ENCODE results near the gene CTBP2. TPM values are rescaled to one million over a fixed set of nuclear protein-coding genes. Genes with fewer than 3 reads are reported as not detected.

CTBP2 gene
- total RNA-seq, 1 donor from 2014 or later = 127 TPM

DNA sequence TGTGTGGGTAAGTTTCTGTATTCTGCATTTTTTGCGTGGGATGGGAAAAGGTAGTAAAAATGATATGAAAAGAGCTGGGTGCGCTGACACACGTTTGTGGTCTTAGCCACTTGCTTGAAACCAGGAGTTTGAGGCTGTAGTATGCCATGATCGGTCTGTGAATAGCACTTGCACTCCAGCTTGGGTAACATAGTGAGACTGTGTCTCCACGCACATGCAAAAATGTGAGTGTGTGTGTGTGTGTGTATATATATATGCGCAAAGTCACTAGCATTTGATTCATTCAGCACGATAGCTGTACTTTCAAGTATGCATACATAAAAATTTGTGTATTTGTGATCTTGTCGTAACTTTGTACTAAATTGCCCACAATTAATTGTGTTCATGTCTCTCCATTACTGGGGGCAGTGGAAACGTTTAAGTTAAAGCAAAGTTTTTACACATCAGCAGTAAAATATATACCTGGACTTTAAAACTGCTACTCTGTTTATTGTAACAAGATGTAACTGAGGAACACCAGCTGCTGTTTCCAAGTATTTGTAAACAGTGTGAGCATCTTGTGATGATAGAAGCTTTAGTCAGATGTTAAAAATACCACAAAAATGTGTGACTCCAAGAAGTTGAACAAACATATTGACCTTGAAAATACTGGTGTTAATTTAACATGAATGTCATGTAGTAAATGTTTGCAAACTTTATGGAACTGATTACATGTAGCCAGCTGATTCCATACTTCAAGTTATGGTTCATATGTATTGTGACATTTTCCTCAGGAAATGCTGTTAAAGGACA, 216.9 kb downstream of the CTBP2 start:
- Mint-ChIP-seq H3K4me1 (peaks cover 11% of the 10 kb centered on the region), H3K27ac (ENCODE audit: unreplicated experiment) (no peak overlapping the region), H3K9me3 (no peaks in the 10 kb centered on the region), H3K4me3 (no peak overlapping the region), H3K36me3 (ENCODE audit: low read depth) (peaks cover 4% of the 10 kb centered on the region), H3K27me3 (ENCODE audit: low read depth) (no peaks in the 10 kb centered on the region)
- no peak for TF ChIP-seq CTCF (conservative IDR thresholded peaks at IDR 0.05)
- DNase-seq (ENCODE audit: low read depth, low spot score) = no peak

- H3K27me3 Mint-ChIP-seq (ENCODE audit: low read depth) = no peaks in the 10 kb centered on the region
- no peaks in the 10 kb centered on the region for H3K9me3 Mint-ChIP-seq
- H3K27ac Mint-ChIP-seq (ENCODE audit: unreplicated experiment) = no peak overlapping the region
- no peak for TF ChIP-seq CTCF (conservative IDR thresholded peaks at IDR 0.05)
- H3K4me1 Mint-ChIP-seq = peaks cover 11% of the 10 kb centered on the region
- H3K4me3 Mint-ChIP-seq = no peak overlapping the region
- DNase-seq (ENCODE audit: low read depth, low spot score) = no peak
- peaks cover 2% of the 10 kb centered on the region for H3K36me3 Mint-ChIP-seq (ENCODE audit: low read depth)
Observed at GRCh38 chr10:124942317-124943169, 217.8 kb downstream of the CTBP2 start.

DNA sequence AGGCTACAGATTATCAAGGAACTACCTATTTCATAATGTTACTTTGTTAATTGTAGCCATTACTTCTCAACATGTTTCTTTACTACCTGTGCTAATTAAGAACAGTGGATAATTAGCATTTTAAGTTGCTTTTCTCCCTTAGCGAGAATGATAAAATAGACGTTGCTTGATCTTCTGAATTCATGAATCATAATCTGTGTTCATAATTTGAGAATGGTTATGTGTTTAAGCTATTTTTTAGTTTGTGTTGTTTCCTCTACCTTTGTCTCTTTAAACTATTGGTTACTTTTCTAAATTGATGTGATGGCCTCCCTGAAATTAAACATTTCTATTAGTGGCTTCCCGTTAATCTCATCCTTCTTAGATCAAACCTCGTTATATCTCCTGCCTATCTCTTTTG, 218.5 kb downstream of the CTBP2 start, which contains the start of gene ZRANB1:
ZRANB1 (plus strand) TSS at position 301 of the 400 bp plus-strand sequence. CDS start 371 bp downstream, outside the sequence.
- Mint-ChIP-seq H3K4me3 (no peak within 1 kb of the TSS), H3K36me3 (ENCODE audit: low read depth) (no peaks in the 10 kb centered on the region), H3K27me3 (ENCODE audit: low read depth) (no peaks in the 10 kb centered on the region), H3K9me3 (no peaks in the 10 kb centered on the region), H3K4me1 (peaks cover 11% of the 10 kb centered on the region), H3K27ac (ENCODE audit: unreplicated experiment) (no peak within 1 kb of the TSS)
- TF ChIP-seq CTCF (conservative IDR thresholded peaks at IDR 0.05) = no peak
- DNase-seq (ENCODE audit: low read depth, low spot score) = no peak

GRCh38 chr10:124939290-124939689, 221.1 kb downstream of the CTBP2 start:
- no peaks in the 10 kb centered on the region for H3K36me3 Mint-ChIP-seq (ENCODE audit: low read depth)
- peaks cover 5% of the 10 kb centered on the region for H3K4me1 Mint-ChIP-seq
- TF ChIP-seq CTCF (conservative IDR thresholded peaks at IDR 0.05) = no peak
- no peak overlapping the region for H3K4me3 Mint-ChIP-seq
- DNase-seq (ENCODE audit: low read depth, low spot score) = no peak
- H3K27ac Mint-ChIP-seq (ENCODE audit: unreplicated experiment) = no peak overlapping the region
- H3K9me3 Mint-ChIP-seq = no peaks in the 10 kb centered on the region
- H3K27me3 Mint-ChIP-seq (ENCODE audit: low read depth) = no peaks in the 10 kb centered on the region

DNA sequence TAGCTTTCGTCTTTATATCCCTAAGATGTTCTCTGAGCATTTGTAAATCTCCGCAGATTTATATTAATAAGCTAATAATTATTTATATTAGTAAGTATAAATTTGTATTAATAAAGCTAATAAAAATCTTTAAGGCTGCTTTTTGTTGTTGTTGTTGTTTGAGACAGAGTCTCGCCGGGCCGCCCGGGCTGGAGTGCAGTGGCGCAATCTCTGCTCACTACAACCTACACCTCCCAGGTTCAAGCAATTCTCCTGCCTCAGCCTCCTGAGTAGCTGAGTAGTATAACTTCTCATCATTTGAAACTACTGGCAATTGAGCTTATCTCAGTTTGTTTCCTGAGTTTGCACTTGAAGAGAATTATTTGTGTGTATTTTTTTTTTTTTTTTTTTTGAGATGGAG, 223.6 kb downstream of the CTBP2 start:
- DNase-seq (ENCODE audit: low read depth, low spot score) = no peak
- H3K4me1 Mint-ChIP-seq = no peaks in the 10 kb centered on the region
- H3K9me3 Mint-ChIP-seq = peaks cover 4% of the 10 kb centered on the region
- peaks cover 8% of the 10 kb centered on the region for H3K36me3 Mint-ChIP-seq (ENCODE audit: low read depth)
- no peaks in the 10 kb centered on the region for H3K27me3 Mint-ChIP-seq (ENCODE audit: low read depth)
- H3K27ac Mint-ChIP-seq (ENCODE audit: unreplicated experiment) = no peak overlapping the region
- H3K4me3 Mint-ChIP-seq = no peak overlapping the region
- TF ChIP-seq CTCF (conservative IDR thresholded peaks at IDR 0.05) = no peak
